WTC11 (cell line): ENCODE data around the gene ACHE. TPM values are rescaled to one million over a fixed set of nuclear protein-coding genes. Genes with fewer than 3 reads are reported as not detected.
A peak's percentile ranks its signal among the peaks of the same experiment; 100 is the strongest.

ENCODE experiments used
- AFF4 ChIP-seq: sonication (generic); formaldehyde crosslinking; IDR thresholded peaks from 2 replicates; pipeline ENCODE4 v1.8.1; 2023; ENCODE audit warnings: mild to moderate bottlenecking, missing genetic modification reagents, borderline replicate concordance
- AR ChIP-seq: fragments of 250-450 bp; sonication (Bioruptor Pico); IDR thresholded peaks from 2 replicates; pipeline ENCODE4 v1.9.0; 2021; ENCODE audit warnings: mild to moderate bottlenecking
- CBFB ChIP-seq: sonication (generic); formaldehyde crosslinking; IDR thresholded peaks from 2 replicates; pipeline ENCODE4 v1.8.1; 2022; ENCODE audit warnings: mild to moderate bottlenecking, low read depth, missing genetic modification reagents
- CREB1 ChIP-seq: sonication (generic); formaldehyde crosslinking; IDR thresholded peaks from 2 replicates; pipeline ENCODE4 v1.8.0; 2023; ENCODE audit warnings: mild to moderate bottlenecking, missing genetic modification reagents
- CREM ChIP-seq: sonication (generic); formaldehyde crosslinking; IDR thresholded peaks from 2 replicates; pipeline ENCODE4 v1.8.1; 2022; ENCODE audit warnings: mild to moderate bottlenecking, missing genetic modification reagents, moderate library complexity
- CTCF ChIP-seq: fragments of 200-600 bp; IDR thresholded peaks from 2 replicates; pipeline ENCODE4 v1.8.0; 2022; ENCODE audit warnings: antibody characterized with exemption
- E2F5 ChIP-seq: sonication (generic); formaldehyde crosslinking; IDR thresholded peaks from 2 replicates; pipeline ENCODE4 v1.8.1; 2022; ENCODE audit warnings: mild to moderate bottlenecking, moderate library complexity, missing genetic modification reagents
- ETV6 ChIP-seq: sonication (generic); formaldehyde crosslinking; IDR thresholded peaks from 2 replicates; pipeline ENCODE4 v1.8.1; 2022; ENCODE audit warnings: mild to moderate bottlenecking, missing genetic modification reagents
- IRF1 ChIP-seq: sonication (generic); formaldehyde crosslinking; IDR thresholded peaks from 2 replicates; pipeline ENCODE4 v1.8.0; 2023; ENCODE audit warnings: missing genetic modification reagents
- KAT7 ChIP-seq: sonication (generic); formaldehyde crosslinking; IDR thresholded peaks from 2 replicates; pipeline ENCODE4 v1.8.1; 2023; ENCODE audit warnings: missing genetic modification reagents, mild to moderate bottlenecking, borderline replicate concordance
- NR2C2 ChIP-seq: sonication (generic); formaldehyde crosslinking; IDR thresholded peaks from 2 replicates; pipeline ENCODE4 v1.8.0; 2022; ENCODE audit warnings: mild to moderate bottlenecking, missing genetic modification reagents
- RELA ChIP-seq: sonication (generic); formaldehyde crosslinking; IDR thresholded peaks from 2 replicates; pipeline ENCODE4 v1.8.1; 2022; ENCODE audit warnings: missing genetic modification reagents, mild to moderate bottlenecking, borderline replicate concordance
- TCF7 ChIP-seq: sonication (generic); formaldehyde crosslinking; IDR thresholded peaks from 2 replicates; pipeline ENCODE4 v1.8.0; 2022; ENCODE audit warnings: mild to moderate bottlenecking, low read depth, missing genetic modification reagents, moderate library complexity
- TP53 ChIP-seq: sonication (generic); formaldehyde crosslinking; IDR thresholded peaks from 2 replicates; pipeline ENCODE4 v1.8.1; 2023; ENCODE audit warnings: mild to moderate bottlenecking, missing genetic modification reagents
- ZBTB43 ChIP-seq: sonication (generic); formaldehyde crosslinking; IDR thresholded peaks from 2 replicates; pipeline ENCODE4 v1.8.1; 2023; ENCODE audit warnings: mild to moderate bottlenecking, missing genetic modification reagents
- ZNF232 ChIP-seq: sonication (generic); formaldehyde crosslinking; IDR thresholded peaks from 2 replicates; pipeline ENCODE4 v1.8.0; 2022; ENCODE audit warnings: mild to moderate bottlenecking, missing genetic modification reagents
- ZNF263 ChIP-seq: sonication (generic); formaldehyde crosslinking; IDR thresholded peaks from 2 replicates; pipeline ENCODE4 v1.8.1; 2022; ENCODE audit warnings: low read depth, mild to moderate bottlenecking, moderate library complexity, missing genetic modification reagents
- ZNF396 ChIP-seq: fragments of 250-450 bp; sonication (Bioruptor Pico); IDR thresholded peaks from 2 replicates; pipeline ENCODE4 v1.8.0; 2021; ENCODE audit warnings: mild to moderate bottlenecking, moderate library complexity, borderline replicate concordance
- ZNF532 ChIP-seq: fragments of 250-450 bp; sonication (Bioruptor Pico); IDR thresholded peaks from 2 replicates; pipeline ENCODE4 v1.9.0; 2021; ENCODE audit warnings: mild to moderate bottlenecking, borderline replicate concordance
- ZSCAN18 ChIP-seq: fragments of 250-450 bp; sonication (Bioruptor Pico); IDR thresholded peaks from 2 replicates; pipeline ENCODE4 v2.1.2; 2022; ENCODE audit warnings: mild to moderate bottlenecking, moderate library complexity
- total RNA-seq: library from RNA; stranded (reverse); gene quantifications from 3 replicates; pipeline ENCODE4 v1.2.3, GENCODE V29; 2021

The ACHE gene
- total RNA-seq, 1 experiment from 2014 or later, result 7.7 TPM

- no peak for TF ChIP-seq E2F5
- TF ChIP-seq AR, result no peak
- TF ChIP-seq RELA (CRISPR knock-in tag), result no peak
- TF ChIP-seq TCF7 (CRISPR knock-in tag), result no peak
- TF ChIP-seq CREM (CRISPR knock-in tag), result no peak
- no peak; the same call in 1 of the 2 replicates for TF ChIP-seq ETV6 (CRISPR knock-in tag)
- peak; percentile 63 for TF ChIP-seq ZNF263 (CRISPR knock-in tag)
- no peak for TF ChIP-seq IRF1 (CRISPR knock-in tag)
- TF ChIP-seq TP53 (CRISPR knock-in tag), result no peak
- 0 out of 2 replicates have a peak, but pooled peaks have one; percentile 96 for TF ChIP-seq KAT7 (CRISPR knock-in tag)
- TF ChIP-seq CREB1 (CRISPR knock-in tag), result no peak
- no peak for TF ChIP-seq AFF4 (CRISPR knock-in tag)
- peak; percentile 20; the same call in 1 of the 2 replicates for TF ChIP-seq ZNF232 (CRISPR knock-in tag)
- TF ChIP-seq ZNF396 (CRISPR knock-in tag), result no peak
- TF ChIP-seq NR2C2 (CRISPR knock-in tag), result no peak
- no peak for TF ChIP-seq CBFB (CRISPR knock-in tag)
- no peak for TF ChIP-seq ZBTB43 (CRISPR knock-in tag)
- no peak for TF ChIP-seq ZNF532
- no peak for TF ChIP-seq ZSCAN18 (CRISPR knock-in tag)
- no peak for TF ChIP-seq CTCF
These were observed 4.8 kb downstream of the ACHE start (continued) for GRCh38 chr7:100890653-100891567.
